Loucy (cell line): ENCODE measurements around the gene PTS.

Source experiments
- H2AFZ ChIP-seq: fragments of 200-600 bp; sonication (generic); 2 replicates; pipeline ENCODE4 v1.6.0; 2016; ENCODE audit warnings: antibody characterized with exemption, mild to moderate bottlenecking, low read length, moderate library complexity
- H3F3A ChIP-seq: fragments of 200-600 bp; 2 replicates; pipeline ENCODE4 v1.6.0; 2016; ENCODE audit warnings: antibody characterized with exemption, low read depth, mild to moderate bottlenecking
- H3K27me3 ChIP-seq: fragments of 200-600 bp; sonication (generic); 2 replicates; pipeline ENCODE4 v1.6.1; 2014; ENCODE audit warnings: low read length, mild to moderate bottlenecking; ENCODE audit not compliant: insufficient read depth, poor library complexity, severe bottlenecking
- H3K36me3 ChIP-seq: fragments of 200-600 bp; sonication (generic); 2 replicates; pipeline ENCODE4 v1.6.1; 2016; ENCODE audit warnings: low read length; ENCODE audit not compliant: insufficient read depth
- H3K4me1 ChIP-seq: fragments of 200-600 bp; sonication (generic); 2 replicates; pipeline ENCODE4 v1.5.1; 2014; ENCODE audit warnings: low read length, mild to moderate bottlenecking; ENCODE audit not compliant: insufficient read depth, poor library complexity, severe bottlenecking
- H3K4me2 ChIP-seq: fragments of 200-600 bp; sonication (generic); 2 replicates; pipeline ENCODE4 v1.6.0; 2014; ENCODE audit warnings: antibody characterized with exemption, low read length, low read depth, mild to moderate bottlenecking; ENCODE audit not compliant: poor library complexity, severe bottlenecking
- H3K4me3 ChIP-seq: fragments of 200-600 bp; sonication (generic); 2 replicates; pipeline ENCODE4 v1.5.1; 2014; ENCODE audit warnings: low read length, mild to moderate bottlenecking, mixed read lengths; ENCODE audit not compliant: poor library complexity, severe bottlenecking
- H3K79me2 ChIP-seq: fragments of 200-600 bp; sonication (generic); 2 replicates; pipeline ENCODE4 v1.6.1; 2014; ENCODE audit warnings: low read length; ENCODE audit not compliant: insufficient read depth
- H3K9ac ChIP-seq: fragments of 200-600 bp; sonication (generic); 2 replicates; pipeline ENCODE4 v1.6.0; 2014; ENCODE audit warnings: mild to moderate bottlenecking, low read depth, low read length, moderate library complexity; ENCODE audit not compliant: poor library complexity, severe bottlenecking
- H3K9me2 ChIP-seq: fragments of 200-600 bp; sonication (generic); replicated peaks from 2 replicates; pipeline ENCODE4 v1.6.1; 2016; ENCODE audit warnings: low read depth, low read length, mixed read lengths
- H3K9me3 ChIP-seq: fragments of 200-600 bp; sonication (generic); 2 replicates; pipeline ENCODE4 v1.6.1; 2014; ENCODE audit warnings: mild to moderate bottlenecking, antibody characterized with exemption, low read length, low read depth; ENCODE audit not compliant: insufficient read depth
- H4K20me1 ChIP-seq: fragments of 200-600 bp; sonication (generic); 2 replicates; pipeline ENCODE4 v1.6.0; 2014; ENCODE audit warnings: antibody characterized with exemption, low read length, mild to moderate bottlenecking; ENCODE audit not compliant: insufficient read depth, poor library complexity, severe bottlenecking
- CTCF ChIP-seq: fragments of 200-600 bp; sonication (generic); conservative IDR thresholded peaks from 2 replicates; pipeline ENCODE4 v1.5.1; 2014; ENCODE audit warnings: mild to moderate bottlenecking, antibody characterized with exemption, low read length
- EZH2phosphoT487 ChIP-seq: fragments of 200-600 bp; IDR thresholded peaks from 2 replicates; pipeline ENCODE4 v1.6.1; 2018; ENCODE audit warnings: antibody characterized with exemption, mild to moderate bottlenecking, moderate library complexity, borderline replicate concordance

PTS gene

GRCh38 chr11:112178936-112179335, 47.3 kb upstream of the PTS start:
- no peaks in the 10 kb centered on the region for H3K36me3 ChIP-seq
- peaks cover 3% of the 10 kb centered on the region; the same call in 1 of the 2 replicates for H3F3A ChIP-seq
- H3K4me1 ChIP-seq = peaks cover 29% of the 10 kb centered on the region
- H3K4me2 ChIP-seq = peak overlapping the region; percentile 3
- no peak for TF ChIP-seq CTCF
- no peak for TF ChIP-seq EZH2phosphoT487
- no peak overlapping the region for H3K9ac ChIP-seq
- H2AFZ ChIP-seq = 0 out of 2 replicates have a peak overlapping the region, but pooled peaks have one; percentile 54
- H3K79me2 ChIP-seq = no peaks in the 10 kb centered on the region
- H3K27me3 ChIP-seq = no peaks in the 10 kb centered on the region
- no peak overlapping the region for H3K4me3 ChIP-seq
- no peaks in the 10 kb centered on the region for H3K9me2 ChIP-seq
- no peaks in the 10 kb centered on the region for H4K20me1 ChIP-seq
- H3K9me3 ChIP-seq = no peaks in the 10 kb centered on the region

- no peak for TF ChIP-seq EZH2phosphoT487
- no peak for TF ChIP-seq CTCF
- H3K9me3 ChIP-seq = no peaks in the 10 kb centered on the region
- no peaks in the 10 kb centered on the region for H3K9me2 ChIP-seq
- H3K36me3 ChIP-seq = no peaks in the 10 kb centered on the region
- H3K27me3 ChIP-seq = no peaks in the 10 kb centered on the region
- no peaks in the 10 kb centered on the region for H3K79me2 ChIP-seq
- no peaks in the 10 kb centered on the region for H4K20me1 ChIP-seq
- peak overlapping the region; percentile 54; the same call in 1 of the 2 replicates for H2AFZ ChIP-seq
- peaks cover 29% of the 10 kb centered on the region for H3K4me1 ChIP-seq
- H3F3A ChIP-seq = peaks cover 3% of the 10 kb centered on the region; the same call in 1 of the 2 replicates
- H3K4me2 ChIP-seq = peak overlapping the region; percentile 3
- no peak overlapping the region for H3K4me3 ChIP-seq
- no peak overlapping the region for H3K9ac ChIP-seq
Observed at GRCh38 chr11:112179601-112180000, 46.6 kb upstream of the PTS start.

- H3K27me3 ChIP-seq = no peaks in the 10 kb centered on the region
- H3K9me3 ChIP-seq = no peaks in the 10 kb centered on the region
- H3K4me1 ChIP-seq = peaks cover 16% of the 10 kb centered on the region
- H3K79me2 ChIP-seq = no peaks in the 10 kb centered on the region
- H3K4me3 ChIP-seq = no peak overlapping the region
- no peaks in the 10 kb centered on the region for H3K36me3 ChIP-seq
- H3K9me2 ChIP-seq = no peaks in the 10 kb centered on the region
- H3K4me2 ChIP-seq = no peak overlapping the region
- no peak overlapping the region for H2AFZ ChIP-seq
- no peaks in the 10 kb centered on the region for H3F3A ChIP-seq
- no peaks in the 10 kb centered on the region for H4K20me1 ChIP-seq
- no peak overlapping the region for H3K9ac ChIP-seq
- no peak for TF ChIP-seq EZH2phosphoT487
- TF ChIP-seq CTCF = no peak
Observed at GRCh38 chr11:112182867-112183266, 43.4 kb upstream of the PTS start.
